Activated CD4-positive, alpha-beta T cell treated with anti-CD3 and anti-CD28 coated beads for 48 hours (primary cell): Measurements from ENCODE around the gene PCNX4.
"Not testable (repeated sequence)": the region's sequence is repeated elsewhere in the genome, so short reads cannot be mapped to it uniquely, and the experiment has no call there.

Experiments used
- DNase-seq: peaks from one replicate; pipeline ENCODE4 v3.0.0-alpha.2; 2020

PCNX4 gene

DNA sequence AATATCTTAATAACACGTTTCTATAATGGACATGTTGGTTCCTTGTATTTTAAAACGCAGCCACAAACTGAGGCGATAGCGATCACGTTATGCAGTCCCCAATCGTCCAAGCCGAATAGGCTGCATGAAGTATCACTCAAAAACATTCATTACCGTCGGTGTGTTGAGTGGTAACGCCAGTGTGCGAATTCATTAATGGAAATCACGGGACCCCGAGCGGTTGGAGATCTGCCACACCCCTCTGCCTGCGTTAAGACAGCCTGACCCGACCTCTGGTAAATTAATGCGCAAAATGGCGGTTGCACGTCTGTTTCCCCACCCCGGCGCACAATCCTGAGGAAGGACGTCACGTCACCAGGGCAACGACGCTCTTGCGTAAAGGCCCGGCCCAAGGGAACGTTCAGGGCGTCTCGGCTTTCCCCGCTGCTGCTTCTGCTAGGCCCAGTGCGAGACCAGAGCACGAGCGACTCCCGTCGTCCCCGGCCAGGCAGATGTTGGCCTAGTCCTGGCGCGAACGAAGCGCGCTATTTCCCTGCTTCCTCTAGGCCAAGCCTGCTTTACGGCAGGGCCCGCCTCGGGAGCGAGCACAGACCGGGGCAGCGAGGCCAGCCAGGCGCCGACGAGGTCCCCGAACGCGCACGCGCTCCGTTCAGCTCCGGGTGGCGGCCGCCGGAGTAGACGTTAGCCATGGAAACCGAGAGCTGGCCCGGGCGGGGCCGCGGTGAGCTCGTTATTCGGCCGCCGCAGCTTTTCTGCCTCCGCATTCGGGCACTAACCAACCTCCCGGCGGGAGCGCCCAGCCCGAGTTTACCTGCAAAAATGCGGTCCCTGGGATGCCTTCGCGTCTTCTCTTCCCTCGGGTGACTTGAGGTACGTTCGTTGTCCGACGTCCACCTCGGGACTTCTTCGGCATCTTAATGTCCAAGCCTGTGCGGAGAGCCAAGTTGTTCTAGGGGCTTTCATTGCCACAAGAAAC, at the start of gene PCNX4:
Gene PCNX4, plus strand, starts transcription at position 374 of the 976 bp plus-strand sequence. CDS start 15,716 bp downstream, outside the sequence.
- peak; percentile 95 for DNase-seq

DNA sequence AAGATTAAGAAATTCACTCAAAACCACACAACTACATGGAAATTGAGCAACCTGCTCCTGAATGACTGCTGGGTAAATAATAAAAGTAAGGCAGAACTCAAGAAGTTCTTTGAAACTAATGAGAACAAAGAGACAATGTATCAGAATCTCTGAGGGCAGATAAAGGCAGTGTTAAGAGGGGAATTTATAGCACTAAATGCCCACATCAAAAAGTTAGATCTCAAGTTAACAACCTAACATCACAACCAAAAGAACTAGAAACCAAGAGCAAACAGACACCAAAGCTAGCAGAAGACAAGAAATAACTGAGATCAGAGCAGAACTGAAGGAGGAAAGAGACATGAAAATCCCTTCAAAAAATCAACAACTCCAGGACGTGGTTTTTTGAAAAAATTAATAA, 43.7 kb upstream of the PCNX4 start:
- not testable (repeated sequence) for DNase-seq

DNA sequence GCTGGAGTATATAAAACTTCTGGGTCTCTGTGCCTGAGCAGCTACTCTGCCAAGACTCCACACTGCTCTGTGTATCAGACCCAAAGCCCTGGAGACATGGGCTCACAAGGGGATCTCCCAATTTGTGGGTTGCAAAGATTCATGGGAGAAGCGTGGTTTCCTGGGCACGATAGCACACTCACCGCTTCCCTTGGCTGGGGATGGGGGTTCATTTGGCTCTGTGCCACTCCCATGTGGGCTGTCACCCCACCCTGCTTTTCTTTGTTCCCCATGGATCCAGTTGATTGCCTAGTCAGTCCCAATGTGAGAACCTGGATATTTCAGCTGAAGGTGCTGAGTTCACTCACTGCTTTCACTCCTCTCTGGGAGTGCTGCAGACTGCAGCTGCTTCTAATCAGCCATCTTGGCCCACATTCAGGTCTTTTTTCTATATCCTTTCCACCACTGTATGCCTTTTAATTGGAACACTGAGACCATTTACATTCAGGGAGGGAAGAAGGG, 40.0 kb upstream of the PCNX4 start:
- peak; percentile 3 for DNase-seq

DNA sequence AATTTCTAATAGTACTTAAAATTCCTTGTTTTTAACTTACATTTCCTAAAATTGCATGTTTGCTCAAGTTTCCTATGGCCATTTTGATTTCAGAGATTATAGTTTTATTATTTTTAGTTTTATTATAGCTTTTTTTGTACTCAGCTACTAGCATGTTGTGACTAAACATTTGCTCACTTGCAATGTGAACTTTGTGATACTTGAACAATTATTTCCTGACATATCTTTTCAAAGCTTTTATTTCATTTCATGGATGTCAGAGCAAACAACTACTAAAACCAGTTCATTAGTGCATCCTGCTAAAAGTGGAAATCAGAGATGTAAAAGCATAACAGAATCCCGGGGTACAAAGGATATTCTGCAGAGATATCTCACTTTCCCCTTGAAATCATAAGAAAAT, 33.6 kb upstream of the PCNX4 start:
- DNase-seq: no peak

DNA sequence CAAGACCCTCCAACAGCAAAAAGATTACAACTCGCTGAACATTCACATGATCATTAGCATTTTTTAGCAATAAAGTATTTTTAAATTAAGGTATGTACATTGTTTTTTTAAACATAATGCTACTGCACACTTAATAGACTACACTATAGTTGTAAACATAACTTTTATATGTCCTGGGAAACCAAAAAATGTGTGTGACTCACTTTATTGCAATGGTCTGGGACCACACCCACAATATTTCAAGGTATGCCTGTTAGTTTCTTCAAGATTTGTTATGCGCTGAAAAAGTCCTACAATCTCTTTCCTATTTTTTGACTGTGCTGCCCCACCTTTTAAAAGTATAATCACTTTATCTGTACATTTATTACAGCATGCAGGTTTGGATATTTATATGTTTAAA, 30.4 kb upstream of the PCNX4 start:
- no peak for DNase-seq

DNA sequence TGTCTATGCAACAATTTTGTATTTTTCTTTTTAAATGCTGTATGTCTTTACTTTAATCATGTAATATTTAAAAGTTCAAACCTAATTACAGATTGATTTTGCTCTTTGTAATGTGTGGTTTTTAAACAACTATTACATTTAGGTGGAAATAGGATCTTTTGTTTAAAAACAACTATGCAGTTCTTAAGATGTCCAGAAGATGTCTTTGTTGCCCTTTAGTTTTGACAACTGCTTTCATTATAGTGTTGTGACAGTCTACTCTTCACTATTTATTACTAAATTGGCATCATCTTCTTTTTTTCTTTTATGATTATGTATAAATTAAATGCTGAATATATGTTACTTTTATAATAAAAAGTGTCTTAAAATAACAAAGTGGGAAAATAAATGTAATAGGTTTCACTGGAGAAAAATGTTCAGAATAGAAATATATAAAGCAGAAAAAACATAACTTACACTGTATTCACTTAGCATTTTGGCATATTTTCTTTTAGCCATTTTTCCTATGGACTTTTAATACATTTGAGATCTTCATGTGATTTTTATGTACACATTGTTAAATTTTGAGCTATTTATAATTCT, 27.1 kb upstream of the PCNX4 start:
- no peak for DNase-seq

DNA sequence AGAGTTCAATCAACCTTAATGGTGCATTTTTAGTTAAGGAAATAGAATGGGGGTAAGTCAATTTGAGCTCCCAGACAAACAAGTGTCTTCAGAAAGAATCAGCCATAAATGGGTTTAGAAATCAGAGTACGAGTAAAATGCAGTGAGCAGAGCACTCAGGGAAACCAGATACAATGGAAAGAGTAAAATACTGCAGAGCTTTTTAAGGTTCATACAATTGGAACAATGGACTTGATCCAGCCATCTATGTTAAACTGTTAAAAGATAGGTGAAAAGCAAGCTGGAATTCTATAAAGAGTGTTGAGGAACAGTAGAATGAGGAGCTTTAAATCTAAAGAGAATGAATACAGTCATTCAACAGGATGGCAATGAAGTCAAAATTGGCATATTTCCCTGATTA, 23.8 kb upstream of the PCNX4 start:
- no peak for DNase-seq

DNA sequence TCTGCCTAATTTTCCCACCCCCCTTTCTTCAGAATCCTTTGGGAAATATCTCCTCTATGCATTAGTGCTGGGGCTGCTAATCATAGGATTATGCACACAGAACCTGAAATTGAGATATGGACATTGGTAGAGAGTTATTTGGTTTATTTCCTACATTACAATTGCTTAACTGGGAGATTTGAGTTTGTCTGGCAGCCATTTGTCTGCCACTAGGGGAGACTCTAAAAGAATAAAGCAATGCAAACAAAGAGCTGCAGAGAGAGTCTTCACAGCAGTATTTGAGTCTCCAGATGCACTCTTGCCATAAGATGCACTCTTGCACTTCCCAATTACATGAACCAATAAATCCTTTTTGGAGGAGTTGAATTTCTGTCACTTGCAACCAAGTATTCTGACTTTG, 12.0 kb upstream of the PCNX4 start:
- no peak for DNase-seq

DNA sequence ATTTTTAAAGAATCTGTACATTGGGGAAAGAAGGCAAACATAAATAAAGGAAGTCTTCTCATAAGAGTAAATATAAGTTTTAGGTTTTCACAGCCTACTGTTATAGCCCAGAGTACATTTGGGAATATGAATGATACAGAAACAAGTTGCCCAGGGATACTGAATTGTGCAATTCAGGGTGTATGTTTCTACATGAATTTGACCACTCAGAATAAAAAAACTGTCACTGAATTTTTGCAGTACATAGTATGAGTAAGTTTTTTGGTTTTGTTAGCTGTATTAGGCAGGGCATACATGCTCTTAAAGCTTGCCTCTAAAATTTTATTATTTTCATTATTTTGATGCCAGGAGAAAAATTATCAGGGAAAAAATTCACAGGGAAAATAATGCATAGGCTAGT, 6.6 kb upstream of the PCNX4 start:
- no peak for DNase-seq

DNA sequence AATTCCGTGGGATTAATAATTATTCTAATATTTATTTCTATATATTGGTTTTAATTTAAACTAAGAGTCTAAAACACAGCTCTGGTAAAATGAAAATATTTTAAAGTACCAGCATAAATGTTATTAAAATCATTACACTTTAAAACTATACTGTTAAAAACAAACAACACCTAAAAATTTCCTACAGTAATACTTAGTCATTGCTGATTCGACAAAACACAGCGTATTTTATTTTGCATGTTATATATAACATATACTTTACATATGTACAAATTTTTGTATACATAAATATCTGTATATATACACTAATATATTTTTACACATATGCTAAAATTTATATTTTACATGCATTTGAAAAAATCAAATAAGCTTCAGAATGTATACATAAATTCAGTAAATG, 6.0 kb upstream of the PCNX4 start:
- no peak for DNase-seq

DNA sequence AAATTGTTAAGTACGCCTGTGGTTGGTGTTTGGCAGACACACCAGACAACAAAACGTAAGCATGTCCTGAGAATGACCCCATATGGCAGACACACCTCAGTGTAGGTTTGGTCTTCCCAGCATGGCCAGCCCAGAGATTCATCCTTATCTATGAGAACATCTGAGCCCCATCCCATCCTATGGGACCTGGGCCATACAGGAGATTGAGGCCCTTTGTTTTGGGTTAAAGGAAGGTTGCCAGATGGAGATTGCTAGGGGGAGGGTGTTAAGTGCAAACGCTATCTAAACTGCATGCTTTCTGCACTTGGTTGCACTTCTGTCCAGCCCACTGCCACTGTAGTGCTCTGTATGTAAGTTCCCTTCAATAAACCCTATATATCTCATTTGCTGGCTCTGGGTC, 4.1 kb upstream of the PCNX4 start:
- no peak for DNase-seq

DNA sequence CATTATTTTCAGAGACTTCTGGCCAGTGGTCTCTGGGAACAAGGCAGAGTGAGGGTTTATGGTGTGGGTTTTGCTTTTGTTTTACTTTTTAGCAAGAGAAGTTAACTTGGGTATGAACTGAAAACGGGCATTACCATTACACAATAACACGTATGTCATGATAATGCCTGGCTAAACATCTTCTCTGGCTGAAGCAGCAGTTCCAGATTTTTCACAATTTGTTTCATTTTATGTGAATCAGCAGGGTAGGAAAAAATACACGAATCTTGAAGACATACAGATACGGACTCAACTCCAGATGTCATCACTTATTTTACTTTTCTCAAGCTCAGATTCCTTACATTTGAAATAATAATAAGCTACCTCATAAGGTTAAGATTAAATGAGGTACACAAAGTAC, 2.5 kb upstream of the PCNX4 start:
- DNase-seq: no peak

DNA sequence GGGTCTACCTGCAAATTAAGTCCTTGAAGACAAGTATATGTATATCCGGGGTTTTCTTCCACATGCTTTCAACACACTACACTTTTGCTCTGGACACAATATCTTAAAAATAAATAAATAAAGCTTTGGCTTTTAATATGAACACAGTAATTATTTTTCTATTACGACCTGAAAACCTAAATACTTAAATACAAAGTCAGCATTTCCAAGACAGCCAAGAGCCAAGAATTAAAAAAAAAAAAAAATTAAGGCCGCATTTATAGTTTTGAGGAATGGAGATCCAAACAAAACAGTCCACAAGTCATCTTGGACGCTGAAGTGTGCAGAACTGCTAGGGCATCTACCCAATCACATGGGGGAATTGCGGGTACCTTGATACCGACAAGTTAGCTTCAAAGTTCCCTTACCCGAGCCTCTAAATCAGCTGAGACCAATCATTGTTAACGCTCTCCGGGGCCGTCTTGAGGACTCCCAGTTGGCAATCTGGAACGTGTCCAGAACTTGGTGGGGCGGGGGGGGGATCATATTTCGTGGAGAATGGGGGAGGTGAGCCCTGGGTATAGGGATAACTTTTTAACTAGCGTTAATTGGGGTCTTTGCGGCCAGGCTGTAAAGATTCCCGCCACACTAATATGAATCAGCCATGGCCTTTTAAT, 731 bp upstream of the PCNX4 start:
- peak; percentile 25 for DNase-seq

DNA sequence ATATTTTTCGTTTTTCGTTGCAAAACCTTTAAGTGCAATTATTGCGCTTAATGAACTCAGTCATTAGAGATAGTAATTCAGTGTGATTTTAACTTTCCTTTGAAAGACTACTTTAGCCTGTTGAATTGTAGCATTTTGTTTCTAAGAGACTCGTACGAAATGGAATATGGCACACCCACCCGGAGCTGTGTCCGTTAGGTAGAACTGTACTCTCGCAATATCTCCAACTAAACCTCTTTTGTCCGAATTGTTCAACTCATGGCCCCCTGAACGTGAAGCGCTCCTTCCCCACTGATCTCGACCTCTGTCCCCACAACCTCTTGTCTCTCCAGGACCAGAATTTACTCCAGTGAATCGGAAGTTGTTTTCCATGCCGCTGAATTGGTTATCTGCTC, 800 bp downstream of the PCNX4 start:
- DNase-seq: peak; percentile 12

DNA sequence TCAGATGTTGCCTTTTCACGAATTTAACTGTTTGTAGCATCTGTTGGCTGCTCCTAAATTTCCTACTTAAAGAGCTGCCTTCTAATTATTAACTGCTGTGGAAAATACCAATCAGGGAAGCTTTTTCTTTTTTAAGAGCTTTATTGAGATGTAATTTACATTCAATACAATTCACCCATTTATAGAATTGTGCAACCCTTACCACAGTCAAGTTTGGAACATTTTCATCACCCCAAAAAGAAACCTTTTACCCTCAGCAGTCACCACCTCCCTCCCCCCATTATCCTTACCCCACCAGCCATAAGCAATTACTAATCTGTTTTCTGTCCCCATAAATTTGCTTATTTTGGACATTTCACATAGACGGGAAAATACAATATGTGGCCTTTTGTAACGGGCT, 1.4 kb downstream of the PCNX4 start:
- no peak for DNase-seq

DNA sequence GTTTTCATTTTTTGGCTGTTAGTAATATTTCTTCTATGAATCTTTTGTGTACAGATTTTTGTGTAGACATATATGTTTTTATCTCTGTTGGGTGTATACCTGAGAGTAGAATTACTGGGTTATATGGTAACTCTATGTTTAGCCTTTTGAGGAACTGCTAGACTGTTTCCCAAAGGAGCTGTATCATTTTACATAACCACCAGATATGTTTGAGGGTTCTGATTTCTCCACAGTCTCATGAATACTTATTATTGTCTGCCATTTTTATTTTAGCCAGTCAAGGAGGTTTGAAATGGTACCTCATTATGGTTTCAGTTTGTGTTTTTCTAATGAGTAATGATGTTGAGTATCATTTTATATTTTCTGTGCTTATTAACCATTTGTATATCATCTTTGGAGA, 1.9 kb downstream of the PCNX4 start:
- DNase-seq: no peak

DNA sequence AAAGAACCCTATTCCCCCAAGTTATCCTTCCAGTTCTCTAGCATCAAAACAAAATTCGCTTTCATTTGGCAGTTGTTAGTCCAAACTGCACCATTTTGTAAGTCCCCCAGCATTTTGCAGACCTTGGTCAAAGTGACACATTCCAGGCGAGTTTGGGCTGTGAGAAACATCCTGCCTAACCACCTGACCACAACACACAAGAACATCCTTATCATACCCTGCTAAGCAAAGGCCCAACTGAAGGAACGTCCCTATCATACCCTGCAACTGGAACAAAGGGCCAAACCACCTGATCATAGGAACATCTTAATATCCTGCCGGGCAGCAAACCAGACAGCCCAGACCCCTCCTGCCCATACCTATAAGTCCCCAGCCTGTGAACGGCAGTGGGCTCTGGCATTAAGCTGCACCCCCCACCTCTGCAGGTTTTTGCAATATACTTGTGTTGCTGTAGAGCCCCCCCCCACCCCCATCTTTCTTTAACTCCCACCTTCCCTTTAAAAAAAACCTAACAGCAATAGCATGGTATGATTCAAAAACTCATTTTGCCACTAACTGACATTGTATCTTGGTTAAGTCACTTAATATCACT, 2.7 kb downstream of the PCNX4 start:
- peak; percentile 36 for DNase-seq

DNA sequence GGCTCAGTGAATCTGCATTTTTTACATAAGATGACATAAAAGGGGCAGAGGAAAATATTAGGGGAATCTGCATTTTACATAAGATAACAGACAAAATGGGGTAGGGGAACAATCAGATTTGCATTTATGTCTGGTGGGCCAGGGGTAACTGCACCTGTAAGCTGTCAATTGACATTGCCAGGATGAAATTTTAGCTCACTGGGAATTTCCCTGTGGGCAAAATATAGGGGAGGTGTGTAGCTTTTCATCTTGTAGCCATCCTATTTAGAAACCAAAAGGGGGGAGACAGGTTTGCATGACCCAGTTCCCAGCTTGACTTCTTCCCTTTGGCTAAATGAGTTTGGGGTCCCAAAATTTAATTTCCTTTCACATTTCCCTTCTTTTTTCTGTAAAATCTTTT, 3.5 kb downstream of the PCNX4 start:
- no peak for DNase-seq

DNA sequence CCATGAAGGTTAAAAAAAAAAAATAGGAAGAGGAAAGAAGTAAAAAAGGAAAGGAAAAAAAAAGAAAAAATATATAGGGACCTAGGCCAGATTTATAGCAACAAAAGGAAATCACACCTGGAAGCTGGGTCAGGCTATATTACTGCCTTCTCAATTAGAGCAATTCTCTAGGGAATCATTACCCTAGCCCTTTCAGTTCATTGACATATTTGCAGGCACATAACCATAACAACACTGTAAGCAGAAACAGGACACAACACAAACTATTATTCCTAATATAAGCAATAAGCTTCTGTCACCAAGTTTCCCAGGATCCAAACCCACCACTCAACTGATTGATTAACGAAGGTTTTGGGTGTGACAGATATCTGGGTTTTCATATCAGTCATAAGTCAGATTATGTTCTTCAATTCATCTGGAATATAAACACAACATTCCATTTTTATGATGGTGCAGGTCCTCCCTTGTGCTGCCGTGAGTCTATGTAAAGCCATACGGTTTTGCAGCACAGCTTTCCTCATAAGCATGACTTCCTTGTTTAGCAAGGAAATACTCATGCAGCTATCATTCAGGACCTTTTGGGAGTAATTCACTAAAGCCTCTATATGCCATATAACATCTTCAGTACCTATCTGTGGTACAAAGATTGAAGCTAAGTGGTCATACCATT, 4.2 kb downstream of the PCNX4 start:
- no peak for DNase-seq

DNA sequence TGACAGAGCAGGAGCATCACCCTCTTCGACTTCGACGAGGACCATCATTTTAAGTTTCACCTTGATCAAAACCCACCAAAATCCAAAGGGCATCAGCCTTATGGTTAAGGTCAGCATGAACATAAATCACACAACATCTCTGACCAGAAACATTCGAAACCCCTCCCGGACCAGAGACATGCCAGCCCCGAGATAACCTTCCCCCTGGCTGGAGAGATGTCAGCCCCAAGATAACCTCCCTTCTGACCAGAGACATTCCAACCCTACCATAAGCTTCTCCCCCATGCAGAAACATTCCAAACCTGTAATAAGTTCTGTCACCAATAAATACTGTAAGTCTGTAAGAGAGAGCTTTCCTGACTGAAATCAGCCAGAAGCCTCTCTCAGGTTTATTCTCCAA, 6.3 kb downstream of the PCNX4 start:
- DNase-seq: no peak

DNA sequence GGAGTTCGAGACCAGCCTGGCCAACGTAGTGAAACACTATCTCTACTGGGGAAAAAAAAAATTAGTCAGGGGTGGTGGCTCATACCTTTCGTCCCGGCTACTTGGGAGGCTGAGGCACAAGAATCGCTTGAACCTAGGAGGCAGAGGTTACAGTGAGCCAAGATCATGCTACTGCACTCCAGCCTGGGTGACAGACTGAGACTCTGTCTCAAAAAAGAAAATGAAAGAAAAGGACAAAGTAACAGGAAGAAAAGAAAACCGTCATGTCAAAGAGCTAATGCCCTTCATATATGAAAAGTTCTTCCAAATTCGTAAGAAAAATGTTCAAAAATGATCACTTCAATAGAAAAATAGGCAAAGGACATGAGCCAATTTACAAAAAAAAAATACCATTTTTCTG, 8.1 kb downstream of the PCNX4 start:
- DNase-seq: not testable (repeated sequence)

DNA sequence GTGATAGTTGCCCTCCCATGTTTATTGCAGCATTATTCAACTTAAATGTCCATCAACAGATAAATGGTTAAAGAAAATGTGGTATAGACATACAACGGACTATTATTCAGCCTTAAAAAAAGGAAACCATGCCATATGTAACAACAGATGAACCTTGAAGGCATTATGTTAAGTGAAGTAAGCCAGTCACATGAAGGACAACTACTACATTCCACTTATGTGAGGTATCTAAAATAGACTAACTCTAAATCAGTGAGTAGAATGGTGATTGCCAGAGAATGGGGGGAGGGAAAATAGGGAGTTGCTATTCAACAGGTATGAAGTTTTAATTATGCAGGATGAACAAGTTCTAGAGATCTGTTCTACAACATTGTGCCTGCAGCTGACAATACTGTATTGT, 10.1 kb downstream of the PCNX4 start:
- no peak for DNase-seq

DNA sequence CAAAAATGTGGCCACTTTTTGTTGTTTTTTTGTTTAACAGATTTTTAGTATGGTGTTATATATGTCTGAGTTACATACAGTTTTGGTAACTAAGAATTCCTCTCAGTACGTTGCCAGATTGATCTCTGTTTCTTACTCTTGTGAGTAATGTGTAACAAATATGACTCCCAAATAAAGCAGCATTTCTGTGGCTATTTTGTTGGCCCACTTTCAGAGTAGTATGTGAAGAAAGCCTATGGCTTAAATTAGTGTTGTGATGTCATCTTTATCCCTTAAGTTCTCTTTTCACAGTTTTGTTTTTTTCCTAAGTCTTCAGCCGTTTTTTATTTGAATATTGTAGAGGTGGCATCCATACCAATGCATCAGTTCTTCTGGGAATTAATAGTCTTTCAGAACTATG, 10.7 kb downstream of the PCNX4 start:
- DNase-seq: no peak
